Globus pallidus (tissue), 1 donor: ENCODE results near the gene RRP12.

Source experiments
- DNase-seq: peaks from one replicate; pipeline ENCODE4 v3.0.0-alpha.2; 2015; ENCODE audit warnings: low spot score

RRP12 gene

GRCh38 chr10:97334370-97335175 is 66.6 kb downstream of the RRP12 start, which contains the start of gene FRAT2:
TSS of gene FRAT2 (minus strand) at chr10:97334729. CDS start at chr10:97334572, 157 bp downstream.
- peak; percentile 92 for DNase-seq

- no peak for DNase-seq
Observed at GRCh38 chr10:97333601-97334369, 67.4 kb downstream of the RRP12 start.

- no peak for DNase-seq
Observed at GRCh38 chr10:97333351-97333600, 67.9 kb downstream of the RRP12 start.

- peak; percentile 75 for DNase-seq
Observed at GRCh38 chr10:97332591-97333350, 68.4 kb downstream of the RRP12 start.

GRCh38 chr10:97331153-97331703 is 69.9 kb downstream of the RRP12 start:
- no peak for DNase-seq

- DNase-seq, result no peak
Observed at GRCh38 chr10:97329766-97330165, 71.4 kb downstream of the RRP12 start.

- DNase-seq, result no peak
Observed at GRCh38 chr10:97328646-97329453, 72.3 kb downstream of the RRP12 start.

- no peak for DNase-seq
Observed at GRCh38 chr10:97327348-97328294, 73.5 kb downstream of the RRP12 start.

- DNase-seq, result no peak
Observed at GRCh38 chr10:97325754-97326153, 75.4 kb downstream of the RRP12 start.

- DNase-seq, result no peak
Observed at GRCh38 chr10:97323501-97323900, 77.6 kb downstream of the RRP12 start.

GRCh38 chr10:97321804-97322190 is 79.3 kb downstream of the RRP12 start:
- peak; percentile 74 for DNase-seq

GRCh38 chr10:97321032-97321803 is 79.9 kb downstream of the RRP12 start:
- peak; percentile 74 for DNase-seq

GRCh38 chr10:97320480-97321031 is 80.6 kb downstream of the RRP12 start:
- peak; percentile 15 for DNase-seq

GRCh38 chr10:97319671-97320479 is 81.3 kb downstream of the RRP12 start:
- DNase-seq, result peak; percentile 67

GRCh38 chr10:97318772-97319651 is 82.1 kb downstream of the RRP12 start, which contains the start of gene FRAT1:
TSS of gene FRAT1 (plus strand) at chr10:97319271. CDS start at chr10:97319454, 183 bp downstream.
- peak; percentile 87 for DNase-seq

- no peak for DNase-seq
Observed at GRCh38 chr10:97314671-97315070, 86.5 kb downstream of the RRP12 start.

GRCh38 chr10:97312897-97313296 is 88.2 kb downstream of the RRP12 start:
- DNase-seq, result no peak
